Neural progenitor cell (in vitro differentiated cells): ENCODE data around the gene ATP5F1E. TPM values are rescaled to one million over a fixed set of nuclear protein-coding genes. Genes with fewer than 3 reads are reported as not detected.
A peak's percentile ranks its signal among the peaks of the same experiment; 100 is the strongest.

Experiments
- DNase-seq: peaks from one replicate; pipeline ENCODE4 v3.0.0-alpha.2; 2016; ENCODE audit warnings: low spot score
- H2AFZ ChIP-seq: fragments of 200-600 bp; sonication (generic); replicated peaks from 2 replicates; pipeline ENCODE4 v1.6.1; 2016; ENCODE audit warnings: antibody characterized with exemption
- H3F3A ChIP-seq: fragments of 200-600 bp; sonication (generic); 2 replicates; pipeline ENCODE4 v1.6.1; 2016; ENCODE audit warnings: antibody characterized with exemption, low read depth
- H3K27ac ChIP-seq: fragments of 200-600 bp; sonication (generic); 2 replicates; pipeline ENCODE4 v1.5.1; 2016; ENCODE audit warnings: mild to moderate bottlenecking
- H3K27me3 ChIP-seq: fragments of 200-600 bp; sonication (generic); 2 replicates; pipeline ENCODE4 v1.6.1; 2016; ENCODE audit warnings: mild to moderate bottlenecking, moderate library complexity
- H3K36me3 ChIP-seq: fragments of 200-600 bp; sonication (generic); 2 replicates; pipeline ENCODE4 v1.5.1; 2016
- H3K4me1 ChIP-seq: fragments of 200-600 bp; sonication (generic); 2 replicates; pipeline ENCODE4 v1.6.1; 2016; ENCODE audit warnings: mixed run types
- H3K4me2 ChIP-seq: fragments of 200-600 bp; sonication (generic); 2 replicates; pipeline ENCODE4 v1.6.1; 2016
- H3K4me3 ChIP-seq: fragments of 200-600 bp; sonication (generic); 2 replicates; pipeline ENCODE4 v1.5.1; 2016
- H3K79me2 ChIP-seq: fragments of 200-600 bp; sonication (generic); 2 replicates; pipeline ENCODE4 v1.6.1; 2016; ENCODE audit warnings: low read depth
- H3K9ac ChIP-seq: fragments of 200-600 bp; sonication (generic); 2 replicates; pipeline ENCODE4 v1.6.1; 2016
- H3K9me3 ChIP-seq: fragments of 200-600 bp; sonication (generic); 2 replicates; pipeline ENCODE4 v1.5.1; 2016; ENCODE audit warnings: low read depth
- H4K20me1 ChIP-seq: fragments of 200-600 bp; sonication (generic); 2 replicates; pipeline ENCODE4 v1.6.1; 2016; ENCODE audit warnings: low read depth
- H3K27ac Mint-ChIP-seq: 3 replicates; pipeline ENCODE4 v1.8.0; 2021; ENCODE audit warnings: mixed read lengths
- H3K27me3 Mint-ChIP-seq: 2 replicates; pipeline ENCODE4 v1.8.0; 2022; ENCODE audit warnings: low read depth, mild to moderate bottlenecking, inconsistent platforms, moderate library complexity, mixed read lengths; ENCODE audit not compliant: insufficient read depth
- H3K36me3 Mint-ChIP-seq: 3 replicates; pipeline ENCODE4 v1.8.0; 2021; ENCODE audit warnings: mixed read lengths
- H3K4me1 Mint-ChIP-seq: 3 replicates; pipeline ENCODE4 v1.8.0; 2021; ENCODE audit warnings: mixed read lengths
- H3K4me3 Mint-ChIP-seq: 3 replicates; pipeline ENCODE4 v1.8.0; 2021; ENCODE audit warnings: mild to moderate bottlenecking, moderate library complexity, mixed read lengths
- H3K9me3 Mint-ChIP-seq: 3 replicates; pipeline ENCODE4 v1.8.0; 2020; ENCODE audit warnings: mixed read lengths
- CTCF ChIP-seq: fragments of 200-600 bp; sonication (generic); IDR thresholded peaks from 2 replicates; pipeline ENCODE4 v1.5.1; 2017; ENCODE audit warnings: antibody characterized with exemption, mild to moderate bottlenecking
- EZH2 ChIP-seq: fragments of 200-600 bp; sonication (generic); IDR thresholded peaks from 2 replicates; pipeline ENCODE4 v1.6.1; 2017; ENCODE audit warnings: antibody characterized with exemption, mild to moderate bottlenecking, moderate library complexity
- EZH2phosphoT487 ChIP-seq: fragments of 200-600 bp; sonication (generic); IDR thresholded peaks from 2 replicates; pipeline ENCODE4 v1.6.1; 2017; ENCODE audit warnings: antibody characterized with exemption
- total RNA-seq: library from RNA; depleted of rRNA; stranded (reverse); fragments of >200 nt; gene quantifications from 2 replicates; pipeline ENCODE4 v1.2.3, GENCODE V29; 2015; ENCODE audit warnings: low replicate concordance

Gene ATP5F1E
- total RNA-seq, 1 donor from 2014 or later: 29.7 TPM

GRCh38 chr20:59020938-59021551 lies 11.1 kb downstream of the ATP5F1E start:
- peaks cover 21% of the 10 kb centered on the region for H3K4me1 Mint-ChIP-seq
- Histone ChIP-seq H2AFZ (no peak overlapping the region), H3K36me3 (no peaks in the 10 kb centered on the region), H3K27me3 (no peaks in the 10 kb centered on the region), H4K20me1 (peaks cover 7% of the 10 kb centered on the region), H3K4me3 (no peak overlapping the region), H3K9me3 (no peaks in the 10 kb centered on the region), H3K4me2 (no peak overlapping the region), H3K27ac (no peak overlapping the region), H3K9ac (no peak overlapping the region), H3K4me1 (no peaks in the 10 kb centered on the region), H3F3A (no peaks in the 10 kb centered on the region), H3K79me2 (peaks cover 2% of the 10 kb centered on the region)
- no peak for DNase-seq
- peaks cover 29% of the 10 kb centered on the region for H3K36me3 Mint-ChIP-seq
- H3K9me3 Mint-ChIP-seq: no peaks in the 10 kb centered on the region
- H3K27me3 Mint-ChIP-seq: peaks cover 5% of the 10 kb centered on the region
- no peak overlapping the region for H3K4me3 Mint-ChIP-seq
- TF ChIP-seq EZH2 (no peak), EZH2phosphoT487 (no peak), CTCF (no peak)
- peak overlapping the region; percentile 69 for H3K27ac Mint-ChIP-seq

- Histone ChIP-seq H2AFZ (no peak within 1 kb of the TSS), H3K27ac (no peak within 1 kb of the TSS), H3K4me3 (no peak within 1 kb of the TSS), H3F3A (no peaks in the 10 kb centered on the region), H3K9ac (no peak within 1 kb of the TSS), H3K36me3 (no peaks in the 10 kb centered on the region), H3K79me2 (no peaks in the 10 kb centered on the region), H3K4me1 (no peaks in the 10 kb centered on the region), H4K20me1 (no peaks in the 10 kb centered on the region), H3K9me3 (no peaks in the 10 kb centered on the region), H3K4me2 (no peak within 1 kb of the TSS), H3K27me3 (no peaks in the 10 kb centered on the region)
- Mint-ChIP-seq H3K4me1 (peaks cover 14% of the 10 kb centered on the region), H3K4me3 (no peak within 1 kb of the TSS), H3K36me3 (peaks cover 18% of the 10 kb centered on the region), H3K9me3 (no peaks in the 10 kb centered on the region), H3K27me3 (peaks cover 6% of the 10 kb centered on the region), H3K27ac (no peak within 1 kb of the TSS)
- no peak for TF ChIP-seq EZH2
- DNase-seq: no peak
These were observed 12.9 kb downstream of the ATP5F1E start, which contains the start of gene TUBB1 for GRCh38 chr20:59019217-59019616. TSS of gene TUBB1 (plus strand) at chr20:59019429. CDS start at chr20:59019523, 94 bp downstream.

- no peaks in the 10 kb centered on the region for H3K4me1 ChIP-seq
- no peaks in the 10 kb centered on the region for H3K9me3 ChIP-seq
- H3K9ac ChIP-seq: no peak overlapping the region
- no peaks in the 10 kb centered on the region for H4K20me1 ChIP-seq
- H3K4me3 ChIP-seq: no peak overlapping the region
- peaks cover 15% of the 10 kb centered on the region for H3K36me3 Mint-ChIP-seq
- H3K27me3 ChIP-seq: no peaks in the 10 kb centered on the region
- no peak overlapping the region for H2AFZ ChIP-seq
- H3K36me3 ChIP-seq: no peaks in the 10 kb centered on the region
- H3K79me2 ChIP-seq: no peaks in the 10 kb centered on the region
- no peaks in the 10 kb centered on the region for H3F3A ChIP-seq
- DNase-seq: no peak
- H3K4me2 ChIP-seq: no peak overlapping the region
- H3K9me3 Mint-ChIP-seq: no peaks in the 10 kb centered on the region
- H3K4me1 Mint-ChIP-seq: peaks cover 14% of the 10 kb centered on the region
- TF ChIP-seq EZH2: no peak
- no peak overlapping the region for H3K27ac Mint-ChIP-seq
- no peak overlapping the region for H3K4me3 Mint-ChIP-seq
- H3K27me3 Mint-ChIP-seq: peaks cover 4% of the 10 kb centered on the region
- no peak overlapping the region for H3K27ac ChIP-seq
These were observed 13.3 kb downstream of the ATP5F1E start for GRCh38 chr20:59018817-59019216.

- Mint-ChIP-seq H3K36me3 (peaks cover 9% of the 10 kb centered on the region), H3K27ac (no peak overlapping the region), H3K4me3 (no peak overlapping the region), H3K27me3 (peaks cover 4% of the 10 kb centered on the region), H3K4me1 (peaks cover 14% of the 10 kb centered on the region), H3K9me3 (no peaks in the 10 kb centered on the region)
- DNase-seq: no peak
- TF ChIP-seq EZH2phosphoT487: no peak
- TF ChIP-seq CTCF: no peak
- no peak for TF ChIP-seq EZH2
- Histone ChIP-seq H3K4me3 (no peak overlapping the region), H3K9me3 (no peaks in the 10 kb centered on the region), H2AFZ (no peak overlapping the region), H3K9ac (no peak overlapping the region), H3K27me3 (no peaks in the 10 kb centered on the region), H4K20me1 (no peaks in the 10 kb centered on the region), H3K4me1 (no peaks in the 10 kb centered on the region), H3K27ac (no peak overlapping the region), H3K79me2 (no peaks in the 10 kb centered on the region), H3F3A (no peaks in the 10 kb centered on the region), H3K4me2 (no peak overlapping the region), H3K36me3 (no peaks in the 10 kb centered on the region)
These were observed 14.5 kb downstream of the ATP5F1E start for GRCh38 chr20:59017493-59018231.
